GM10266 (cell line): ENCODE data around the gene ATP1A2.

Experiments
- DNase-seq: peaks from one replicate; pipeline ENCODE4 v3.0.0; 2012; ENCODE audit errors: extremely low spot score
- CTCF ChIP-seq: IDR thresholded peaks from 2 replicates; pipeline ENCODE4 v1.5.1; 2012; ENCODE audit warnings: mild to moderate bottlenecking, low read depth; ENCODE audit not compliant: control insufficient read depth, insufficient read depth; ENCODE audit errors: missing control alignments

ATP1A2 gene

GRCh38 chr1:160192234-160192633 lies 76.7 kb downstream of the ATP1A2 start:
- TF ChIP-seq CTCF: no peak
- no peak for DNase-seq
